ENCODE measurements around the gene KCNT2. TPM values are rescaled to one million over a fixed set of nuclear protein-coding genes. Genes with fewer than 3 reads are reported as not detected.

Gene KCNT2
- total and polyA plus RNA-seq, 2 of the 8 experiments (the other 6 are each of a cell fraction or from before 2014, with no cell fraction given) = 2.3 to 10.2 TPM

GRCh38 chr1:196598942-196599748, 9.1 kb downstream of the KCNT2 start:
- Histone ChIP-seq H3K56ac (replicated peaks; ENCODE audit: insufficient read length, low read depth, low read length) (no peak overlapping the region), H3K79me2 (ENCODE audit: control insufficient read depth in 1 of 2, insufficient read depth in 2 of 2, low read length in 2 of 2) (peaks cover 0 to 79% of the 10 kb centered on the region in 2 experiments; a peak in 2 of 4 replicates), H4K20me1 (replicated peaks in 1 of 2; ENCODE audit: control insufficient read depth in 1 of 2, insufficient read depth in 2 of 2, low read length in 2 of 2) (peaks cover 0 to 3% of the 10 kb centered on the region in 2 experiments), H2BK120ac (replicated peaks; ENCODE audit: low read depth, low read length) (no peak overlapping the region), H2AK5ac (ENCODE audit: low read depth, low read length) (no peak overlapping the region), H3K79me1 (ENCODE audit: low read depth, low read length) (peaks cover 2% of the 10 kb centered on the region; the same call in 1 of the 2 replicates), H4K5ac (ENCODE audit: insufficient read length, low read depth, low read length) (no peak overlapping the region), H3K4ac (replicated peaks; ENCODE audit: insufficient read length, low read depth, low read length) (no peak overlapping the region), H2BK20ac (ENCODE audit: low read length) (no peak overlapping the region), H3K36me3 (ENCODE audit: control insufficient read depth in 2 of 4, insufficient read depth in 4 of 4, low read length in 3 of 4) (peaks cover 0 to 4% (median 0%) of the 10 kb centered on the region in 4 experiments; a peak in 1 of 8 replicates), H3K14ac (ENCODE audit: insufficient read length) (no peak overlapping the region), H3K27ac (ENCODE audit: low read depth, low read length) (no peak overlapping the region), H3K18ac (ENCODE audit: extremely low read depth, low read length) (no peak overlapping the region), H3K23me2 (ENCODE audit: low read depth, low read length) (no peaks in the 10 kb centered on the region), H3K23ac (ENCODE audit: insufficient read length) (no peak overlapping the region), H4K8ac (ENCODE audit: extremely low read depth, insufficient read depth, low read length) (no peak overlapping the region), H2BK5ac (ENCODE audit: low read depth, low read length) (no peak overlapping the region), H3K9me3 (ENCODE audit: insufficient read depth in 2 of 2, low read depth in 1 of 2, low read length in 1 of 2) (no peaks in the 10 kb centered on the region), H4K91ac (replicated peaks; ENCODE audit: insufficient read length, low read length) (no peak overlapping the region), H3K9ac (replicated peaks in 1 of 4; ENCODE audit: extremely low read depth in 1 of 4, low read depth in 3 of 4, low read length in 3 of 4) (peak overlapping the region in 1 of 4 experiments; percentile 49; a peak in 1 of 7 replicates), H3K4me3 (ENCODE audit: extremely low read depth in 1 of 4, insufficient read depth in 2 of 4, low read depth in 3 of 4, low read length in 4 of 4) (no peak overlapping the region), H2BK12ac (ENCODE audit: low read depth, low read length) (no peak overlapping the region), H3K4me1 (replicated peaks in 1 of 4; ENCODE audit: control insufficient read depth in 3 of 4, insufficient read depth in 4 of 4, low read length in 3 of 4) (no peaks in the 10 kb centered on the region), H3K4me2 (ENCODE audit: insufficient read depth in 1 of 2, low read depth in 2 of 2, low read length in 2 of 2) (no peak overlapping the region), H2BK15ac (ENCODE audit: low read length) (no peak overlapping the region), H2AFZ (ENCODE audit: low read length) (no peak overlapping the region), H3K27me3 (replicated peaks in 1 of 4; ENCODE audit: control insufficient read depth in 3 of 4, extremely low read depth in 1 of 4, insufficient read depth in 3 of 4, low read length in 3 of 4) (peaks cover 0 to 1% (median 0%) of the 10 kb centered on the region in 4 experiments; a peak in 1 of 7 replicates)
- WGBS, 2 experiments (ENCODE audit: extremely low coverage in 1 of 2, insufficient coverage in 1 of 2, insufficient read length in 1 of 2, insufficient replicate concordance in 2 of 2, low coverage in 1 of 2, low lambda C conversion rate in 2 of 2, missing lambda C conversion rate in 1 of 2) = 86% methylated on average over 2 of the region's 2 CpGs; no CpG with 5 or more reads in 1 of the 2 experiments
- DNase-seq (ENCODE audit: low read depth in 1 of 2, low spot score in 2 of 2) (no peak), FAIRE-seq (no peak)
- no peak for TF ChIP-seq E2F6 (IDR thresholded peaks at IDR 0.05)
- no peak for TF ChIP-seq RBBP5 (IDR thresholded peaks at IDR 0.05; ENCODE audit: borderline replicate concordance, low read depth, low read length)
- TF ChIP-seq POLR2AphosphoS5 (IDR thresholded peaks at IDR 0.05; ENCODE audit: low read depth, low read length) = no peak
- TF ChIP-seq GABPA (IDR thresholded peaks at IDR 0.05; ENCODE audit: borderline replicate concordance, insufficient read depth, low read length) = no peak
- TF ChIP-seq TEAD4 (IDR thresholded peaks at IDR 0.05; ENCODE audit: low read depth, low read length) = no peak
- CTCF ChIA-PET (ENCODE audit: partially characterized antibody) = interaction anchor here (1.1 kb wide), 1 partner anchor 10 kb away, joined by 3 read pairs; no protein-coding TSS in a partner anchor
- POLR2A ChIA-PET (ENCODE audit: partially characterized antibody) = interaction anchor here (3.2 kb wide), 1 partner anchor 10 kb away, joined by 18 read pairs; the partner anchor contains the start of gene KCNT2

All from H1 (cell line).